DOHH2 (cell line): Measurements from ENCODE around the gene CHCHD3.

Source experiments
- H3F3A ChIP-seq: fragments of 200-600 bp; sonication (generic), shearing (Covaris generic); 2 replicates; pipeline ENCODE4 v1.6.0; 2016; ENCODE audit warnings: antibody characterized with exemption, mild to moderate bottlenecking; ENCODE audit not compliant: control insufficient read depth, insufficient read depth
- H3K27ac ChIP-seq: fragments of 200-600 bp; sonication (generic); 2 replicates; pipeline ENCODE4 v1.5.1; 2014; ENCODE audit warnings: low read depth, mild to moderate bottlenecking, low read length, moderate library complexity
- H3K27me3 ChIP-seq: fragments of 200-600 bp; sonication (generic); 2 replicates; pipeline ENCODE4 v1.6.1; 2014; ENCODE audit warnings: mild to moderate bottlenecking, low read length, mixed read lengths; ENCODE audit not compliant: control insufficient read depth
- H3K36me3 ChIP-seq: fragments of 200-600 bp; sonication (generic); 2 replicates; pipeline ENCODE4 v1.6.1; 2014; ENCODE audit warnings: mild to moderate bottlenecking, low read length, moderate library complexity, mixed read lengths; ENCODE audit not compliant: control insufficient read depth
- H3K4me1 ChIP-seq: fragments of 200-600 bp; sonication (generic); 2 replicates; pipeline ENCODE4 v1.6.1; 2014; ENCODE audit warnings: mild to moderate bottlenecking, low read length, mixed read lengths; ENCODE audit not compliant: control insufficient read depth
- H3K4me2 ChIP-seq: fragments of 200-600 bp; sonication (generic); 2 replicates; pipeline ENCODE4 v1.6.0; 2014; ENCODE audit warnings: mild to moderate bottlenecking, low read length, moderate library complexity
- H3K4me3 ChIP-seq: fragments of 200-600 bp; sonication (generic); 2 replicates; pipeline ENCODE4 v1.5.1; 2014; ENCODE audit warnings: mild to moderate bottlenecking, low read length, mixed read lengths
- H3K79me2 ChIP-seq: fragments of 200-600 bp; sonication (generic); 2 replicates; pipeline ENCODE4 v1.6.1; 2014; ENCODE audit warnings: mild to moderate bottlenecking, low read length, mixed read lengths; ENCODE audit not compliant: control insufficient read depth
- H3K9me2 ChIP-seq: fragments of 200-600 bp; sonication (generic); replicated peaks from 2 replicates; pipeline ENCODE4 v1.6.1; 2014; ENCODE audit warnings: mild to moderate bottlenecking, low read length, mixed read lengths; ENCODE audit not compliant: control insufficient read depth
- H3K9me3 ChIP-seq: fragments of 200-600 bp; sonication (generic); 2 replicates; pipeline ENCODE4 v1.6.1; 2014; ENCODE audit warnings: antibody characterized with exemption, low read length, mixed read lengths; ENCODE audit not compliant: control insufficient read depth, insufficient read depth
- H4K20me1 ChIP-seq: fragments of 200-600 bp; sonication (generic); 2 replicates; pipeline ENCODE4 v1.6.0; 2014; ENCODE audit warnings: low read depth, mild to moderate bottlenecking, antibody characterized with exemption, low read length, moderate library complexity; ENCODE audit not compliant: control insufficient read depth, insufficient read depth
- CTCF ChIP-seq: fragments of 200-600 bp; sonication (generic); IDR thresholded peaks from one replicate; pipeline ENCODE4 v1.5.1; 2014; ENCODE audit warnings: antibody characterized with exemption, mild to moderate bottlenecking, low read depth, low read length; ENCODE audit not compliant: poor library complexity, severe bottlenecking
- EZH2phosphoT487 ChIP-seq: fragments of 200-600 bp; sonication (generic); IDR thresholded peaks from 2 replicates; pipeline ENCODE4 v1.6.1; 2017; ENCODE audit warnings: borderline replicate concordance, mild to moderate bottlenecking, antibody characterized with exemption, low read length, moderate library complexity, mixed read lengths

The CHCHD3 gene

GRCh38 chr7:133009426-133010252 is 72.3 kb downstream of the CHCHD3 start:
- Histone ChIP-seq H4K20me1 (no peaks in the 10 kb centered on the region), H3F3A (no peaks in the 10 kb centered on the region), H3K9me2 (no peaks in the 10 kb centered on the region), H3K4me1 (no peaks in the 10 kb centered on the region), H3K79me2 (peaks cover 17% of the 10 kb centered on the region), H3K27ac (no peak overlapping the region), H3K4me2 (no peak overlapping the region), H3K27me3 (no peaks in the 10 kb centered on the region), H3K9me3 (no peaks in the 10 kb centered on the region), H3K4me3 (no peak overlapping the region), H3K36me3 (0 out of 2 replicates have a peak, but pooled peaks cover 3% of the 10 kb centered on the region)
- no peak for TF ChIP-seq CTCF
- no peak for TF ChIP-seq EZH2phosphoT487

GRCh38 chr7:133007961-133008360 is 73.9 kb downstream of the CHCHD3 start:
- Histone ChIP-seq H3K79me2 (peaks cover 23% of the 10 kb centered on the region), H3K27ac (no peak overlapping the region), H4K20me1 (no peaks in the 10 kb centered on the region), H3F3A (no peaks in the 10 kb centered on the region), H3K4me2 (no peak overlapping the region), H3K9me3 (no peaks in the 10 kb centered on the region), H3K9me2 (no peaks in the 10 kb centered on the region), H3K27me3 (no peaks in the 10 kb centered on the region), H3K36me3 (no peaks in the 10 kb centered on the region), H3K4me1 (no peaks in the 10 kb centered on the region), H3K4me3 (no peak overlapping the region)
- no peak for TF ChIP-seq EZH2phosphoT487
- TF ChIP-seq CTCF, result no peak

GRCh38 chr7:133003052-133003910 is 78.6 kb downstream of the CHCHD3 start:
- H3K9me2 ChIP-seq, result peaks cover 2% of the 10 kb centered on the region; the same call in 1 of the 2 replicates
- no peaks in the 10 kb centered on the region for H3K27me3 ChIP-seq
- H3K79me2 ChIP-seq, result peaks cover 62% of the 10 kb centered on the region
- no peaks in the 10 kb centered on the region for H3K9me3 ChIP-seq
- H4K20me1 ChIP-seq, result peaks cover 4% of the 10 kb centered on the region; the same call in 1 of the 2 replicates
- H3K36me3 ChIP-seq, result no peaks in the 10 kb centered on the region
- no peak overlapping the region for H3K4me2 ChIP-seq
- no peaks in the 10 kb centered on the region for H3K4me1 ChIP-seq
- no peak overlapping the region for H3K4me3 ChIP-seq
- no peaks in the 10 kb centered on the region for H3F3A ChIP-seq
- H3K27ac ChIP-seq, result no peak overlapping the region
- TF ChIP-seq EZH2phosphoT487 (no peak), CTCF (no peak)
